HG03354 (cell line): ENCODE results near the gene SREK1.

Source experiments
- ATAC-seq: cut with Tn5 transposase; IDR thresholded peaks from one replicate; pipeline ENCODE4 v1.9.1; 2021; ENCODE audit warnings: mild to moderate bottlenecking; ENCODE audit not compliant: unreplicated experiment, poor library complexity, severe bottlenecking

Gene SREK1

GRCh38 chr5:66157046-66157445, 12.9 kb downstream of the SREK1 start:
- no peak for ATAC-seq

- ATAC-seq, result no peak
Measured at GRCh38 chr5:66161356-66161755, 17.3 kb downstream of the SREK1 start.

- no peak for ATAC-seq
Measured at GRCh38 chr5:66164044-66164790, 20.1 kb downstream of the SREK1 start.

- no peak for ATAC-seq
Measured at GRCh38 chr5:66168226-66168625, 24.1 kb downstream of the SREK1 start.

- peak; percentile 65 for ATAC-seq
Measured at GRCh38 chr5:66169534-66169933, 25.4 kb downstream of the SREK1 start.

- no peak for ATAC-seq
Measured at GRCh38 chr5:66170195-66170919, 26.3 kb downstream of the SREK1 start.

- peak; percentile 87 for ATAC-seq
Measured at GRCh38 chr5:66171349-66172344, 27.5 kb downstream of the SREK1 start.

- no peak for ATAC-seq
Measured at GRCh38 chr5:66174338-66174737, 30.2 kb downstream of the SREK1 start.

GRCh38 chr5:66178799-66179198, 34.7 kb downstream of the SREK1 start:
- ATAC-seq, result no peak

GRCh38 chr5:66179297-66180051, 35.4 kb downstream of the SREK1 start:
- ATAC-seq, result no peak

- ATAC-seq, result no peak
Measured at GRCh38 chr5:66180282-66181155, 36.4 kb downstream of the SREK1 start.

GRCh38 chr5:66186108-66186507, 42.0 kb downstream of the SREK1 start:
- no peak for ATAC-seq

GRCh38 chr5:66193419-66193818, 49.3 kb downstream of the SREK1 start:
- ATAC-seq, result no peak

- no peak for ATAC-seq
Measured at GRCh38 chr5:66197764-66198405, 53.8 kb downstream of the SREK1 start.

GRCh38 chr5:66198837-66199236, 54.7 kb downstream of the SREK1 start:
- no peak for ATAC-seq

- no peak for ATAC-seq
Measured at GRCh38 chr5:66203531-66203930, 59.4 kb downstream of the SREK1 start.

GRCh38 chr5:66206465-66206864, 62.4 kb downstream of the SREK1 start:
- no peak for ATAC-seq
